PFSK-1 (cell line): ENCODE results near the gene CCR5AS.

Experiments
- POLR2AphosphoS5 ChIP-seq: IDR thresholded peaks from 2 replicates; pipeline ENCODE4 v1.6.1; 2012; ENCODE audit warnings: low read depth, mild to moderate bottlenecking, control low read depth, low read length, moderate library complexity
- TAF1 ChIP-seq: IDR thresholded peaks from 2 replicates; pipeline ENCODE4 v1.6.1; 2012; ENCODE audit warnings: low read length, control low read depth, borderline replicate concordance; ENCODE audit not compliant: insufficient read depth
- TF ChIP-seq, protein P1 (sequence below), 2 experiments: IDR thresholded peaks; 2 replicates each; pipeline versions ENCODE4 v1.6.1 to v1.8.0; 2011 to 2012; ENCODE audit warnings: low read depth in 2 of 2, low read length in 2 of 2, control low read depth in 1 of 2, inconsistent platforms in 1 of 2, mild to moderate bottlenecking in 1 of 2, moderate library complexity in 1 of 2; ENCODE audit not compliant: insufficient read depth in 1 of 2

DNA sequence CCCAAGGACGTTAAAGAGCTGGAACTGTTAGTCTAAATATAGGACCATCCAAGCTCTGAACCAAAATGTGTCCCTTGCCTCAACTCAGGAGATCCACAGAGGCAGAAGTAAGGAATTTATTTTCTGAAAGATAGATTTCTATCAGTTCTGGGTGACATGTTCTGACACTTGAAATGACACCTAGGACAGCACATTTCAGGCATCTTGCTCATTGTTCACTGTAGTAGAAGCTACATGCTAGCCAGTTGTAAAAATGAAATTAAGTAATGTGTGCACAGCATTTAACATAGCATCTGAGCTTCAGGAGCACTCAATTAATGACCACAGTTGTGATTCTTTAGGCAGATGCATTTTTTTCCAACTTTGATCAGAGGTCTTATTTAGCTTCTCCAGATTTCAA lies 52.4 kb downstream of the CCR5AS start:
- TF ChIP-seq, protein P1, sequence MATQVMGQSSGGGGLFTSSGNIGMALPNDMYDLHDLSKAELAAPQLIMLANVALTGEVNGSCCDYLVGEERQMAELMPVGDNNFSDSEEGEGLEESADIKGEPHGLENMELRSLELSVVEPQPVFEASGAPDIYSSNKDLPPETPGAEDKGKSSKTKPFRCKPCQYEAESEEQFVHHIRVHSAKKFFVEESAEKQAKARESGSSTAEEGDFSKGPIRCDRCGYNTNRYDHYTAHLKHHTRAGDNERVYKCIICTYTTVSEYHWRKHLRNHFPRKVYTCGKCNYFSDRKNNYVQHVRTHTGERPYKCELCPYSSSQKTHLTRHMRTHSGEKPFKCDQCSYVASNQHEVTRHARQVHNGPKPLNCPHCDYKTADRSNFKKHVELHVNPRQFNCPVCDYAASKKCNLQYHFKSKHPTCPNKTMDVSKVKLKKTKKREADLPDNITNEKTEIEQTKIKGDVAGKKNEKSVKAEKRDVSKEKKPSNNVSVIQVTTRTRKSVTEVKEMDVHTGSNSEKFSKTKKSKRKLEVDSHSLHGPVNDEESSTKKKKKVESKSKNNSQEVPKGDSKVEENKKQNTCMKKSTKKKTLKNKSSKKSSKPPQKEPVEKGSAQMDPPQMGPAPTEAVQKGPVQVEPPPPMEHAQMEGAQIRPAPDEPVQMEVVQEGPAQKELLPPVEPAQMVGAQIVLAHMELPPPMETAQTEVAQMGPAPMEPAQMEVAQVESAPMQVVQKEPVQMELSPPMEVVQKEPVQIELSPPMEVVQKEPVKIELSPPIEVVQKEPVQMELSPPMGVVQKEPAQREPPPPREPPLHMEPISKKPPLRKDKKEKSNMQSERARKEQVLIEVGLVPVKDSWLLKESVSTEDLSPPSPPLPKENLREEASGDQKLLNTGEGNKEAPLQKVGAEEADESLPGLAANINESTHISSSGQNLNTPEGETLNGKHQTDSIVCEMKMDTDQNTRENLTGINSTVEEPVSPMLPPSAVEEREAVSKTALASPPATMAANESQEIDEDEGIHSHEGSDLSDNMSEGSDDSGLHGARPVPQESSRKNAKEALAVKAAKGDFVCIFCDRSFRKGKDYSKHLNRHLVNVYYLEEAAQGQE (IDR thresholded peaks at IDR 0.05; ENCODE audit: insufficient read depth in 1 of 2, low read depth in 2 of 2, low read length in 2 of 2): no peak
- TF ChIP-seq POLR2AphosphoS5 (no peak), TAF1 (no peak)
